GM12878 (cell line): ENCODE measurements around the gene TTC33. TPM values are rescaled to one million over a fixed set of nuclear protein-coding genes. Genes with fewer than 3 reads are reported as not detected.

Experiments used
- ATAC-seq: fragments of 200-7000 bp; cut with Tn5 transposase; 3 replicates; pipeline ENCODE4 v1.9.1; 2020; ENCODE audit warnings: mild to moderate bottlenecking, moderate library complexity
- BruUV-seq: library from RNA; stranded (reverse); fragments of 400-500 nt; replicated peaks from 2 replicates; lab custom pipeline; 2021; lab: Mats Ljungman, UMichigan
- CTCF ChIA-PET: fragments of 300-600 bp; sonication (Branson Sonifier 250); formaldehyde crosslinking; extraction: SDS; loops from one replicate; lab custom pipeline; 2021; ENCODE audit warnings: inconsistent platforms; lab: Yijun Ruan, JAX
- POLR2A ChIA-PET: fragments of 350-600 bp; formaldehyde crosslinking; extraction: SDS; loops from one replicate; lab custom pipeline; 2021; ENCODE audit warnings: inconsistent platforms; lab: Charles Lee
- RAD21 ChIA-PET: fragments of 300-600 bp; sonication (Branson Sonifier 250); formaldehyde crosslinking; loops from one replicate; lab custom pipeline; 2023; ENCODE audit warnings: antibody characterized with exemption; ENCODE audit not compliant: unreplicated experiment; lab: Charles Lee
- SMC1A ChIA-PET: fragments of 300-600 bp; sonication (Branson Sonifier 250); formaldehyde crosslinking; loops from one replicate; lab custom pipeline; 2023; ENCODE audit not compliant: unreplicated experiment, uncharacterized antibody; lab: Charles Lee
- DNase-seq: peaks from one replicate; pipeline ENCODE4 v3.0.0-alpha.2; 2011; ENCODE audit warnings: low read depth, low spot score
- FAIRE-seq: peaks from 3 replicates; lab custom pipeline; 2011; peaks lifted over from hg19 to GRCh38; lab: Jason Lieb, UNC
- H2AFZ ChIP-seq: 2 replicates; pipeline ENCODE4 v1.6.0; 2011; ENCODE audit warnings: low read depth, low read length, control low read depth; ENCODE audit not compliant: control insufficient read depth
- H3K27ac ChIP-seq: 2 replicates; pipeline ENCODE4 v1.5.1; 2011; ENCODE audit warnings: control low read depth; ENCODE audit not compliant: control insufficient read depth, insufficient read depth
- H3K27me3 ChIP-seq, 2 experiments: replicated peaks in 1 of 2; 2 replicates each; pipeline versions ENCODE4 v1.6.0 to v1.6.1; 2011; ENCODE audit warnings: low read length in 1 of 2; ENCODE audit not compliant: control insufficient read depth in 2 of 2, insufficient read depth in 2 of 2
- H3K36me3 ChIP-seq, 2 experiments: 2 replicates each; pipeline ENCODE4 v1.5.1; 2011; ENCODE audit warnings: low read length in 1 of 2; ENCODE audit not compliant: control insufficient read depth in 2 of 2, insufficient read depth in 2 of 2
- H3K4me1 ChIP-seq: 2 replicates; pipeline ENCODE4 v1.6.1; 2011; ENCODE audit warnings: mild to moderate bottlenecking, low read length, moderate library complexity, mixed read lengths; ENCODE audit not compliant: control insufficient read depth, insufficient read depth
- H3K4me2 ChIP-seq: 2 replicates; pipeline ENCODE4 v1.6.0; 2011; ENCODE audit warnings: control low read depth; ENCODE audit not compliant: control insufficient read depth, insufficient read depth
- H3K4me3 ChIP-seq: fragments of 200-600 bp; sonication (generic); 2 replicates; pipeline ENCODE4 v1.5.1; 2016
- H3K79me2 ChIP-seq: 2 replicates; pipeline ENCODE4 v1.6.0; 2011; ENCODE audit warnings: low read length; ENCODE audit not compliant: control insufficient read depth, insufficient read depth
- H3K9ac ChIP-seq: 2 replicates; pipeline ENCODE4 v1.8.0; 2011; ENCODE audit warnings: low read length, control low read depth, mixed read lengths; ENCODE audit not compliant: control insufficient read depth, insufficient read depth
- H3K9me3 ChIP-seq: replicated peaks from 3 replicates; pipeline ENCODE4 v1.5.1; 2011; ENCODE audit warnings: mild to moderate bottlenecking, low read length; ENCODE audit not compliant: control insufficient read depth, insufficient read depth
- H4K20me1 ChIP-seq: 2 replicates; pipeline ENCODE4 v1.6.0; 2011; ENCODE audit not compliant: control insufficient read depth, insufficient read depth
- BCL3 ChIP-seq: IDR thresholded peaks from 2 replicates; pipeline ENCODE4 v1.6.1; 2011; ENCODE audit warnings: borderline replicate concordance, low read depth, mild to moderate bottlenecking, moderate library complexity, low read length; ENCODE audit not compliant: insufficient read depth, poor library complexity, severe bottlenecking
- CREM ChIP-seq: IDR thresholded peaks from 2 replicates; pipeline ENCODE4 v1.6.1; 2014; ENCODE audit warnings: antibody characterized with exemption, low read depth
- FOS ChIP-seq: IDR thresholded peaks from 3 replicates; pipeline ENCODE4 v1.6.1; 2011; ENCODE audit warnings: borderline replicate concordance; ENCODE audit not compliant: insufficient read length; ENCODE audit errors: extremely low read depth
- NR2C1 ChIP-seq: fragments of 450-650 bp; IDR thresholded peaks from 2 replicates; pipeline ENCODE4 v1.6.1; 2017; ENCODE audit warnings: antibody characterized with exemption, mild to moderate bottlenecking, moderate library complexity
- POLR2AphosphoS5 ChIP-seq: IDR thresholded peaks from 2 replicates; pipeline ENCODE4 v1.6.1; 2011; ENCODE audit warnings: mild to moderate bottlenecking, low read length, inconsistent platforms
- RUNX3 ChIP-seq: IDR thresholded peaks from 2 replicates; pipeline ENCODE4 v1.6.1; 2012; ENCODE audit warnings: low read length, inconsistent platforms
- SREBF1 ChIP-seq: IDR thresholded peaks from 2 replicates; pipeline ENCODE4 v1.6.1; 2012; ENCODE audit warnings: mild to moderate bottlenecking, low read length
- TAF1 ChIP-seq: IDR thresholded peaks from 2 replicates; pipeline ENCODE4 v1.6.1; 2011; ENCODE audit warnings: mild to moderate bottlenecking, low read depth, low read length, borderline replicate concordance
- ZBTB4 ChIP-seq: fragments of 450-650 bp; formaldehyde crosslinking; IDR thresholded peaks from 2 replicates; pipeline ENCODE4 v1.4.0; 2022; ENCODE audit warnings: mild to moderate bottlenecking, moderate library complexity
- ZNF592 ChIP-seq: fragments of 450-650 bp; IDR thresholded peaks from 2 replicates; pipeline ENCODE4 v1.6.1; 2017; ENCODE audit warnings: mild to moderate bottlenecking, moderate library complexity
- WGBS: methylation state at CpG from one replicate; pipeline ENCODE4 v1.1.6; 2016; ENCODE audit warnings: low lambda C conversion rate; ENCODE audit not compliant: insufficient replicate concordance, insufficient coverage; ENCODE audit errors: missing lambda C conversion rate; 5-methylcytosine and 5-hydroxymethylcytosine counted together
- in situ Hi-C: fragments of 300-500 bp; cut with MboI; formaldehyde crosslinking; loops from 9 replicates; pipeline ENCODE4 v1.14.3; 2018; ENCODE audit warnings: mixed read lengths
- intact Hi-C: fragments of 100-400 bp; cut with micrococcal nuclease; formaldehyde crosslinking; loops from one replicate; pipeline ENCODE4 v1.14.2; 2022; ENCODE audit not compliant: unreplicated experiment
- polyA plus RNA-seq, 11 experiments: library from polyadenylated mRNA; depleted of rRNA in 4 of 11; unstranded in 6 of 11; stranded (reverse) in 5 of 11; fragments of >200 nt; fragmentation: Nextera tagmentation in 4 of 11; fragmentation: Illumina TruSeq in 1 of 11; extraction: Ambion mirVana in 4 of 11; extraction: Trizol in 1 of 11; gene quantifications; 1 replicate in 1 of 11; 2 replicates in 10 of 11; pipeline versions ENCODE4 v1.2.1 to v1.2.3, GENCODE V29; 2011 to 2016; ENCODE audit warnings: inconsistent platforms in 2 of 11, missing spikeins in 2 of 11, low read depth in 1 of 11
- total RNA-seq, 4 experiments: library from RNA; depleted of rRNA in 3 of 4; stranded (reverse); fragments of >200 nt in 3 of 4; fragmentation: Illumina TruSeq in 1 of 4; extraction: Trizol in 1 of 4; gene quantifications; 2 replicates each; pipeline versions ENCODE4 v1.2.1 to v1.2.3, GENCODE V29; 2013 to 2021

Gene TTC33
- total and polyA plus RNA-seq, 10 of the 15 experiments (the other 5 are each of a cell fraction or from before 2014, with no cell fraction given), result 7.9 to 22.3 (median 14.6) TPM

GRCh38 chr5:40606077-40606765, 149.5 kb downstream of the TTC33 start (continued):
- TF ChIP-seq FOS (no peak), POLR2AphosphoS5 (no peak), SREBF1 (no peak), RUNX3 (no peak), BCL3 (no peak), CREM (no peak), NR2C1 (no peak)
- TF ChIP-seq, all 136 proteins: peak for 0

- no peak for ATAC-seq
- in situ Hi-C loops (no loop called here), intact Hi-C loops (no loop called here)
- BruUV-seq, result no TSS peak
- Histone ChIP-seq H3K4me1 (no peaks in the 10 kb centered on the region), H3K36me3 (no peaks in the 10 kb centered on the region), H3K4me2 (no peak overlapping the region), H3K27ac (no peak overlapping the region), H3K27me3 (peaks cover 0 to 2% of the 10 kb centered on the region in 2 experiments; a peak in 2 of 4 replicates), H3K79me2 (no peaks in the 10 kb centered on the region), H3K9me3 (no peaks in the 10 kb centered on the region), H2AFZ (no peak overlapping the region), H3K9ac (no peak overlapping the region), H4K20me1 (no peaks in the 10 kb centered on the region), H3K4me3 (no peak overlapping the region)
- DNase-seq, result no peak
- ChIA-PET SMC1A (no interaction called here), POLR2A (no interaction called here), RAD21 (no interaction called here), CTCF (no interaction called here)
- no peak for FAIRE-seq
- WGBS, result 81% methylated on average over 4 of the region's 4 CpGs
- TF ChIP-seq ZBTB4 (CRISPR knock-in tag), result no peak
- TF ChIP-seq TAF1, result no peak
- TF ChIP-seq ZNF592, result no peak
These were observed 150.3 kb downstream of the TTC33 start for GRCh38 chr5:40605295-40605958.
